Medulla oblongata (tissue), 1 donor: ENCODE measurements around the gene SLC9A1.

ENCODE experiments used
- DNase-seq: peaks from one replicate; pipeline ENCODE4 v3.0.0-alpha.2; 2015; ENCODE audit errors: extremely low spot score

The SLC9A1 gene

DNA sequence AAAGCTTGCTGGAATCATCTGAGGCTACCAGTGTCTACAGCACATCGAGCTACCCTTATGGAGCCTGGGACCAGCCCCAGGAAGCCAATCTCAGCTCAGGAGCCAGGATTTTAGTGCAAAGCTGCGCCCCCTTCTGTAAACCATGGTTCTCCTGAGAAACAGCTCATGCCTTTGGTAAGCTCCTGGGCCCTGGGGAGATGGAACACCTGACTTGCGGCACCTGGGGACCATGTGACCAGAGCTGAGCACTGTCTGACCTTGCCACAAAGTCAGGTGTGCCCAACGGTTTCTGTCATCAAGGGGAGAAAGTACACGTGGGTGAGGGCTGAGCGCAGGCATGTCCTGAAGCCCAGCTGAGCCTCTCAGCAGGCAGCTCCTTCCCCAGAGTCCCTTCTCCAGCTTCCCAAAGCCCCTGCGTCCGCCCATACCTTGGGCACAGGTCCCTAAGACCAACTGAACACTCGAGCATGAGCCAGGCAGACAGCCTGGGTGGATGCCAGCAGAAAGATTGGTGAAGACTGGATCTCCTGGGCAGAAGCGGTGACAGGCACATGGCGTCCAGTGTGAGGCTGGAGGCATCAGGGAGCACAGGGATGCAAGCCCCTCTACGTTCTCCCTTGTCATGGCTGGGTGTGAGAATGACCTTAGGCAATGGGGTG, 84.4 kb downstream of the SLC9A1 start:
- DNase-seq, result no peak

DNA sequence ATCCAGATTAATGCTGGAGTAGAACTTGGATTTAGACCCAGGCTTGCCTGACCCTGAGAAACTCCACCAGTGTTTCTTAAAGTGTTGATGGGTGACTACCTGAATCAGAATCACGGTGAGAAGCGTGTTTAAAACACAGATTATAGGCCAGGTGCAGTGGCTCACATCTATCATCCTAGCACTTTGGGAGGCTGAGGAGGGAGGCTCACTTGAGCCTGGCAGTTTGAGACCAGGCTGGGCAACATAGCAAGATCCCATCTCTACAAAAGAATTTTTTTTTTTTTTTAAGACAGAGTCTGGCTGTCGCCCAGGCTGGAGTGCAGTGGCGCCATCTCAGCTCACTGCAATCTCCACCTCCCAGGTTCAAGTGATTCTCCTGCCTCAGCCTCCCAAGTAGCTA, 86.0 kb downstream of the SLC9A1 start:
- DNase-seq, result no peak

DNA sequence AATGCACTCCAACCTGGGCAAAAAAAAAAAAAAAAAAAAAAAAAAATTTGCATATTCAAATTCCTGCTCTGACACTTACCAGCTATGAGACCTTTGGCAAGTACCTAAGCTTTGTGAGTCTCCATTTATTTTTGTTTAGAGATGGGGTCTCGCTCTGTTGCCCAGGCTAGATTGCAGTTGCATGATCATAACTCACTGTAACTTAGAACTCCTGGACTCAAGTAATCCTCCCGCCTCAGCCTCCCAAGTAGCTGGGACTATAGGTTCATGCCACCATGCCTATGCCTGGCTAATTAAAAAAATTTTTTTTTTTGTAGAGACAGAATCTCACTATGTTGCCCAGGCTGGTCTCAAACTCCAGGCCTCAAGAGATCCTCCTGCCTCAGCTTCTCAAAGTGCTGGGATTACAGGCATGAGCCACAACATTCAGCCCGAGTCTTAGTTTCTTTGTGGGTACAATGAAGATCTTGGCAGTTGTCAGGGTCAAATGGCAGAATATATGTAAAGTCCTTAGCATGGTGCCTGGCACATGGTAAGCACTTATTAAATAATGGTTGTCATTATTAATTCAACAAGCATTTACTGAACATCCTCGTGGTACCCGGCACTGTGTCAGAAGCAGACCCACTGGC, 88.8 kb downstream of the SLC9A1 start:
- no peak for DNase-seq

DNA sequence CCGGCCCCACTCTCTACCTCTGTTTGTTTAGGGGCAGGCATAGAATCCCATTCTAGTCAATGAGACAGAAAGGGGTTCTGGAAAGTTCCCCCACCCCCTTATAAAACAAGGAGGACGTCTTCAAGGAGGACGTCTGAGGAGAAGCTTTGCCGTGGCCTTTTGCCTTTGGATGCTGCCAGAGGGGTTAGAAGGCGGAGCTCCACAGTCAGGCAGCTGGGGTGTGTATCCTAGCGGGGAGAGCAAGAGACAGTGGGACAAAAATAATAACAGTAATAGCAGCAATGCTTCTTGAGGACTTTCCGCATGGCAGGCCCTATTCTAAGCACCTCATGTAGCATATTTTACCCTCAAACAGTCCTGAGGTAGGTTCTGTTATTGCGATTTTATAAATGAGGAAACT, 94.0 kb downstream of the SLC9A1 start:
- no peak for DNase-seq

DNA sequence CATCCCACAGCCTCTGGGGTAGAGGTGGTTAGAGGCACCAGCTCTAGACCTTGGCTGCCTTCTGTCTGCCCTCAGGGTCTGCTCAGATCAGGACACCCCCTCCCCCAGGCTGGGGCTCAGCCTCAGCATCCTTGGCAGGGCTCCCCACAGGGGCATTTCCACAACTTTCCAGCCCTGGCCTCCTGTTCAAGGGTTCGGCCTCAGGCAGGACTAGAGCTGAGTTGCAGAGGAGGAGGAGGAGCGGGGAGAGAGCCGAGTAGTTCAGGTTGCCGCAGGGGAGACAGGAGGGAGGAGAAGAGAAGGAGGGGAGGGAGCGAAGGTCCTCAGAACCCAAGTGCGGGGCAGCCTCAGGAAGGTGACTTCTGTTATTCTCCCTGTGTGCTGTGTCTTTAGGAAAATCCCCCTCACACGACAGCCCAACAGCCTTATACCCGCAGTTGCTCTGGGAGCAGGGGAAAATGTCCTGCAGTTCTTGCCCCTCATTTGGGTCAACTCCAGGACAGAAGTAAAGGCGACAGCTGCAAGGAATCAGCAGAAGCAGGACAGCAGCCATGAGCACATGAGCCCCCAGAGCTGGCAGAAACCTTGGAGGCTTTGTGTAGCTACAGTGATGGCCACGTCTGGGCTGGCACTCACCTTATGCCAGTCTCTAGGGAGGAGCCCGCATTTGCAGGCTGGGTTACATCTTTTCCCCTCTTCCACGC, 95.8 kb downstream of the SLC9A1 start:
- no peak for DNase-seq

- DNase-seq, result peak; percentile 19
Measured at GRCh38 chr1:27057801-27058625, 96.9 kb downstream of the SLC9A1 start.

DNA sequence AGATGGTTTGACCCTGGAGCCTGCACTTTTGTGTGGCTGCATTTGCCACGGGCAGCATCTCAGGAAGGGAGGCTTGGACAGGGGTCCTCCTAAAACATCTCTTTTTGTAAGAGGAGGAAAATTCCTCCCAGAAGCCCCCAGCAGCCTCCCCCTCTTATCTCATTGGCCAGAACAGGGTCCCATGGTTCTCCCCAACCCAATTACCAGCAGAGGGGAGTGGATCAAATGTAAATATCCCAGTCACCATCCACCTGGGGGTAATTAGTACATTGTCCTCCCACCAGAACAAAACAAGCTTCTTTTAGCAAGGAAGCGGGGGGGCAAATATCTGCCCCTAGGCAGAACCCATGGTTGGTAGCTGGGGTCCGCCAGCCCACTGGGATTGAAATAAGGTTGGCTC, 97.5 kb downstream of the SLC9A1 start:
- DNase-seq, result no peak

DNA sequence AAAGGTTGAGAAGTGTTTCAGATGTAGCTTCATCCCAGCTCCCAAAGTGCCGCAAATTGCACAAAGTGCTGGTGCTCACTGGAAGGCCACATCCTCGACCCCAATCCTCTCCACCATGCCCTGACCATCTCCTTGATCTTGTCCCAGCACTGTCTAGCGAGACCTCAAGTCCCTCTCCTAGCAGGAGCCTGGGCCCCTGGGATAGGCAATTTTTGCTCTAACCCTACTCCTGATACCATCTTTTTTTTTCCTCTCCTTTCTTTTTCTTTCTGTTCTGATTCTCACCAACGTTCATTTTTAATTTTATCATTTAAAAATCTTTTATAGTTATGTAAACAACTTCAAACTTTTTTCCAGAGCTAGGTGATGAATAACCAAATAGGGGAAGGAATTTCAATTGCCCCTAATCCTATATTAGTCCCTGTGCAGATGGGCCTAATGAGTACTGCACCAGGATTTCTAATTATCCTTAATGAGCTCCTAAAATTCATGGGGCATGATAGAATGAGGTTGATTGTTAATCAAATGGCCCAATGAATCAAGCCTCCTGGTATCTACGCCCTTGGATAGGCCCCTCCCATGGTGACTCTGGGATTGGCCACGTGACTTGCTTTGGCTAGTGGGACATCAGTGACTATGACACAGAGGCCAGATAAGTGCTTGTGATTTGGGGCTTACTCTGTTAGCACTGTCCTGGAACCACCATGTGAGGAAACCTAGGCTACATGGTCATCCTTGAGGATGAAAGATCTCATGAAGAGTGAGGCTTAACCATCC, 100.8 kb downstream of the SLC9A1 start:
- no peak for DNase-seq

DNA sequence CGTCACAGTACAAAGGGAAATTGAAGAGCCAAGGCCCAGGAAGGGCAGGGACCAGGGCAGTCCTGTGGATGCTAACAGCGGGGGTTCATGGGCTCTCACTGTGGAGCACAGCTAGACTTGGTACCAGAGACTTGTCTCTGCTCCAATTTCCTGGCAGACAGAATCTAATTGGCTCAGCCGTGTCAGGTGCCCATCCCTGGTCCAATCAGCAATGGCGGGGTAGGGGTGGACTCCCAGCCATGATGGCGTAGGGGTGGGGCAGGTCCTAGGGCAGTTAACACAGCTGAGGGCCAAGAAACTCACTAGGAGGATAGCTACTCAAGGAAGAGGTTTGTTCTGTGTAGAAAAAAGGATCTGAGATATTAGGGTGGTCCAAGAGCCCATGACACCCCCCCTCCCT, 102.4 kb downstream of the SLC9A1 start:
- DNase-seq, result no peak

DNA sequence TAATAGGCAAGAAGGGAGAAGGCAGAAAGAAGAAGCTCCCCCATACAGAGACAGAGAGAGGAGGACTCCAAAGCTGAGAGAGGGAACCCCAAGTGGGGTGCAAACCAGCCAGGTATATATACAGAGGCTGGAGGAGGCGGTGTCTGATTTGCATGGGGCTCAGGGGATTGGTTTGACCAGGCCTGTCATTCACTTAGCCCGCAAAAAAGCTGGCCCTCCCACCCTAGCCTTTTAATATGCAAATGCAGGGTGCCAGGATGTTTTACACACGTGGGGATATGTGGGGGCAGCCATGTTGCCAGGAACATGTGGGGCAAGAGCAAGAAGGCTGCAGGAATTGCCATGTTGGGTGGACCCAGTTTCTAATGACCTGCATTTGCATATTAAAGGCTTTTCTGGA, 105.3 kb downstream of the SLC9A1 start:
- DNase-seq, result no peak

DNA sequence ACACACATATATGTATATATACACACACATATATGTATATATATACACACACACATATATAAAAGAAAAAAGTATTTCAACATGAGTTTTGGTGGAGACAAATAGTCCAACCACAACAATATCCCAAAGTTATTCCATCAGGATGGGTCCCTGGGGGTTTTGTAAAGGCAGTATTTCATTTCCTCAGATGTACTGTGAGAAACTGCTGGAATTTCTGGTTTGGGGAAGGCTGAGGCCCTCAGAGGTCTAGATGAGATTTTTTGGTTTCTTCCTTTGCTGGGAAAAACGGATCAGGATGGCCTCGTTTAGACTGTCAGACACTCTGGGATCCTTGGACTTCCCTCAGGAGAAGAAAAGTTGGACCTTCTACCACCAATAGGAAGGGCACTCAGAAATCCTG, 105.8 kb downstream of the SLC9A1 start:
- DNase-seq, result no peak
